ENCODE data around the gene GPRC5D. TPM values are rescaled to one million over a fixed set of nuclear protein-coding genes. Genes with fewer than 3 reads are reported as not detected.

The GPRC5D gene
- total RNA-seq, 4 donors from 2014 or later, result 2.2 to 97.6 (median 13.4) TPM; not detected in 1

DNA sequence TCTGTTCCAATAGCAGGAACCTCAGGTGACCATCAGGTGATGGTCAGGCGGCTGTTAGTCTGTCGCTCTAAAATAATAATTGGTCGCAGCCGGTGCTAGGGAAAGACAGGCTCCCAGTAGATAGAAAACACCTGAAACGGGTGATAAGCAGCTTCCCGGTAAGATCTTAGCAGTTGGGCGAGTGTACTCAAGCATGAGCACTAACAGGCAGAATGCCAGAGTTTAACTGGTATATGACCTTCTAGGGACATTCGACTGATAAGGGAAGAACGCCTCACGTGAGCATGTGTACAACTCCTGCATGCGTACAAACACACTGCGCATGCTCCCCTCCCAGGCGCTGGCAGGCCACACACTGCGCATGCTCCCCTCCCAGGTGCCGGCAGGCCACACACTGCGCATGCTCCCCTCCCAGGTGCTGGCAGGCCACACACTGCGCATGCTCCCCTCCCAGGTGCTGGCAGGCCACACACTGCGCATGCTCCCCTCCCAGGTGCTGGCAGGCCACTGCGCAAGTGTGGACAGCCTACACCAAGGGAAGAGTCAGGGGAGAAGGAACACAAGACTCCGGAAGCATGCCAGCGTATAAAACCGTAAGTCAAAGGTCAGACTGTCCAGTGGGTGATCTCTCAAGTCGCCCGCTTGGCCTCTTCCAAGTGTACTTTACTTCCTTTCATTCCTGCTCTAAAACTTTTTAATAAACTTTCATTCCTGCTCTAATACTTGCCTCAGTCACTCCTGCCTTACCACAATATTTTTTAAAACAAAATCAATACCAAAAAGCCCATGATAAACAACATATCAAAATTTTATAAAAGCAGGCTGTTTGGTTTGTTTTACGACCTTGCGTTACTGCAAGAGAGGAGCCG is 24.5 kb downstream of the GPRC5D start:
- peak overlapping the region; percentile 22 for H3K4me3 ChIP-seq
- TF ChIP-seq POLR2A (IDR thresholded peaks at IDR 0.05) (no peak), POLR2AphosphoS5 (IDR thresholded peaks at IDR 0.05) (no peak), EP300 (IDR thresholded peaks at IDR 0.05) (no peak)
- TF ChIP-seq, protein P1, sequence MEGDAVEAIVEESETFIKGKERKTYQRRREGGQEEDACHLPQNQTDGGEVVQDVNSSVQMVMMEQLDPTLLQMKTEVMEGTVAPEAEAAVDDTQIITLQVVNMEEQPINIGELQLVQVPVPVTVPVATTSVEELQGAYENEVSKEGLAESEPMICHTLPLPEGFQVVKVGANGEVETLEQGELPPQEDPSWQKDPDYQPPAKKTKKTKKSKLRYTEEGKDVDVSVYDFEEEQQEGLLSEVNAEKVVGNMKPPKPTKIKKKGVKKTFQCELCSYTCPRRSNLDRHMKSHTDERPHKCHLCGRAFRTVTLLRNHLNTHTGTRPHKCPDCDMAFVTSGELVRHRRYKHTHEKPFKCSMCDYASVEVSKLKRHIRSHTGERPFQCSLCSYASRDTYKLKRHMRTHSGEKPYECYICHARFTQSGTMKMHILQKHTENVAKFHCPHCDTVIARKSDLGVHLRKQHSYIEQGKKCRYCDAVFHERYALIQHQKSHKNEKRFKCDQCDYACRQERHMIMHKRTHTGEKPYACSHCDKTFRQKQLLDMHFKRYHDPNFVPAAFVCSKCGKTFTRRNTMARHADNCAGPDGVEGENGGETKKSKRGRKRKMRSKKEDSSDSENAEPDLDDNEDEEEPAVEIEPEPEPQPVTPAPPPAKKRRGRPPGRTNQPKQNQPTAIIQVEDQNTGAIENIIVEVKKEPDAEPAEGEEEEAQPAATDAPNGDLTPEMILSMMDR (IDR thresholded peaks at IDR 0.05), result no peak
- no peaks in the 10 kb centered on the region for H3K27me3 ChIP-seq
- no peaks in the 10 kb centered on the region for H3K9me3 ChIP-seq
- peak; percentile 77 to 83 for DNase-seq (ENCODE audit: low spot score in 2 of 2)
- H3K36me3 ChIP-seq, result no peaks in the 10 kb centered on the region
- H3K27ac ChIP-seq, result no peak overlapping the region
- 70% methylated on average over 26 of the region's 27 CpGs for WGBS
- H3K4me1 ChIP-seq, result no peaks in the 10 kb centered on the region

DNA sequence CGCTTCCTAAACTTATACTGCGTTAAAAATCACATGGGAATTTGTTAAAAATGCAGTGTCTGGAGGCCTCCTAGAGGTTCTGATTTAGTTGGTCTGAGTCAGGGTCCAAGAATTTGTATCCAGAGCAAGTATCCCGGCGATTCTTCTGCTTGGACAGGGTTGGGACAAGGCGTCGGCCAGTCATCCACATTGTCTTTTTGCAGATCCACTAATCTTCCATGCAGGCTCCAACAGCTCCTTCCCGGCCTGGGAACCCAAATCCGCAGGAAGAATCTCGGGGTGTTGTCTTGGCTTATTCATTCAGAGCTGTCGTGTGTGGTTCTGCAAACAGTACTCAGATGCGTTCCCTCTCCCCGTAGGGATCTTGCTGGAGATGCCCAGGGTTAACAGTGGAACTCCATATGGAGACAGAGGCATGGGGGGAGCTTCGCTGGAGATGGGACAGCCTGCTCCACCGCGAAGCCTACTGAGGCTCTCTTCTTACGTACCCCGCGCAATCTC is 25.3 kb downstream of the GPRC5D start:
- H3K36me3 ChIP-seq, result no peaks in the 10 kb centered on the region
- peak in 1 of 2 donors; percentile 48 for DNase-seq (ENCODE audit: low spot score in 2 of 2)
- H3K27ac ChIP-seq, result peak overlapping the region; percentile 62
- no peak overlapping the region for H3K4me3 ChIP-seq
- H3K27me3 ChIP-seq, result no peaks in the 10 kb centered on the region
- TF ChIP-seq POLR2AphosphoS5 (IDR thresholded peaks at IDR 0.05) (no peak), POLR2A (IDR thresholded peaks at IDR 0.05) (no peak), EP300 (IDR thresholded peaks at IDR 0.05) (no peak)
- TF ChIP-seq, protein P1 (IDR thresholded peaks at IDR 0.05), result no peak
- WGBS, result 86% methylated on average over 18 of the region's 18 CpGs
- no peaks in the 10 kb centered on the region for H3K9me3 ChIP-seq
- no peaks in the 10 kb centered on the region for H3K4me1 ChIP-seq

DNA sequence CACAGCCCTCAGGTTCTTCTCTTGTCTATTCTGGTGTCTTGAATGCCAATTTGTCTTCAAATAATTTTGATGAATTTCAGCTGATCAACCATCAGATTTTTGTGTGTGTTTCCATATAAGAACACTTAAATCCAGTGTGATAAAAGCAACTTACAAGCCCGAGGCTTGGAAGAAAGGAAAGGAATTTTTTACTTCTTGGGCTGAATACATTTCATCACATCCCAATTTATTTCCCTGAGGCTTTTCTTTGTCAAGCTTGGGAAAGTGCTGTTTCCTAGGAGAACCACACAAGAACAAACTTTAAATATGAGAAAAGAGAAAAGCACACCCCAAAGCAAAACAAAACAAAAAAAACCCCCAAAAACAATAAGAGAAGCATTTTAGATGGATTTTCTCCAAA is 26.6 kb downstream of the GPRC5D start:
- no peak for DNase-seq (ENCODE audit: low spot score in 2 of 2)
- peak overlapping the region; percentile 62 for H3K27ac ChIP-seq
- no peaks in the 10 kb centered on the region for H3K4me1 ChIP-seq
- H3K27me3 ChIP-seq, result no peaks in the 10 kb centered on the region
- no peaks in the 10 kb centered on the region for H3K9me3 ChIP-seq
- no peak overlapping the region for H3K4me3 ChIP-seq
- H3K36me3 ChIP-seq, result no peaks in the 10 kb centered on the region
- TF ChIP-seq POLR2A (IDR thresholded peaks at IDR 0.05) (no peak), EP300 (IDR thresholded peaks at IDR 0.05) (no peak)
- WGBS, result 19% methylated on average over 1 of the region's 1 CpG

DNA sequence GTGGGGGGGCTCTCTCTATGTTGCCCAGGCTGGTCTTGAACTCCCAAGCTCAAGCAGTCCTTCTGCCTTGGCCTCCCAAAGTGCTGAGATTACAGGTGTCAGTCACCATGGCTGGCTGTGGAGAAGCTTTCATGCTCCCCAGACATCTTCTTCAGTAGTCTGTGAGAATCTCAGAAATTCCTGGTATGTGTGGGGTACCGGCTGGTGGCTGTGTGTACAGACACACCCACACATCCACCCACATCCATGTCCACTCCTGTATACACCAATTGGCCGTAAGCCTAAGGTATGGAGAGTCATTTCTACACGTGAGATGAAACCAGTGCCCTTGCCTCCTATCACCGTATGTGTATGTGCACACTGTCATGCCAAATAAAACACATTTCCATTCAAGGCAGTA is 27.8 kb downstream of the GPRC5D start:
- no peak overlapping the region for H3K4me3 ChIP-seq
- no peaks in the 10 kb centered on the region for H3K4me1 ChIP-seq
- H3K27me3 ChIP-seq, result no peaks in the 10 kb centered on the region
- no peaks in the 10 kb centered on the region for H3K9me3 ChIP-seq
- no peak for DNase-seq (ENCODE audit: low spot score in 2 of 2)
- TF ChIP-seq EP300 (IDR thresholded peaks at IDR 0.05) (no peak), POLR2AphosphoS5 (IDR thresholded peaks at IDR 0.05) (no peak), POLR2A (IDR thresholded peaks at IDR 0.05) (no peak)
- TF ChIP-seq, protein P1 (IDR thresholded peaks at IDR 0.05), result no peak
- no peaks in the 10 kb centered on the region for H3K36me3 ChIP-seq
- WGBS, result 91% methylated on average over 4 of the region's 4 CpGs
- H3K27ac ChIP-seq, result no peak overlapping the region

DNA sequence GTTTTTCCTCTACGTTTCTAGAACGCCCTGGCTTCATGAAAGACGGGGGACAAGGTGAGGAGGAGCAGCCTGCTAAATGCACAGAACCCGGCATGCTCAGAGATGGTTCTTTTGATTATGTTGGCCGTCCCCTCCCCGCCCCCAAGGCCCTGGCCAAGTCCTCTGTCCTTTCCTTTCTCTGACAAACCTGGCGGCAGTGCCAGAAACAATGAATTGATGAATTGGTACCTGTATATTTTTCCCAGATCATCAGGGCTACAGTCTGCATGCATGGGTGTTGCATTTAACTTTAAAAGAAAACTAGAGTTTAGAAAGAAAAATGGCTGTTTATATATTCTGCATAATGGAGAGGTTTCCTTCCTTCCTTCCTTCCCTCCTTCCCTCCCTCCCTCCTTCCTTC is 29.0 kb downstream of the GPRC5D start:
- H3K36me3 ChIP-seq, result no peaks in the 10 kb centered on the region
- DNase-seq (ENCODE audit: low spot score in 2 of 2), result peak in 1 of 2 donors; percentile 31
- H3K4me1 ChIP-seq, result no peaks in the 10 kb centered on the region
- no peaks in the 10 kb centered on the region for H3K9me3 ChIP-seq
- no peaks in the 10 kb centered on the region for H3K27me3 ChIP-seq
- no peak overlapping the region for H3K4me3 ChIP-seq
- no peak overlapping the region for H3K27ac ChIP-seq
- TF ChIP-seq POLR2A (IDR thresholded peaks at IDR 0.05) (no peak), POLR2AphosphoS5 (IDR thresholded peaks at IDR 0.05) (no peak), EP300 (IDR thresholded peaks at IDR 0.05) (no peak)
- TF ChIP-seq, protein P1 (IDR thresholded peaks at IDR 0.05), result no peak
- 92% methylated on average over 7 of the region's 7 CpGs for WGBS
